Keratinocyte (primary cell): ENCODE data around the gene MDN1. TPM values are rescaled to one million over a fixed set of nuclear protein-coding genes. Genes with fewer than 3 reads are reported as not detected.

Experiments used
- DNase-seq: peaks from one replicate; pipeline ENCODE4 v3.0.0-alpha.2; 2011; ENCODE audit warnings: low read depth, missing footprints, low spot score
- FAIRE-seq: peaks from 2 replicates; lab custom pipeline; 2011; peaks lifted over from hg19 to GRCh38; lab: Jason Lieb, UNC
- H2AFZ ChIP-seq: 2 replicates; pipeline ENCODE4 v1.6.0; 2012; ENCODE audit warnings: low read length, control low read depth, inconsistent platforms; ENCODE audit not compliant: control insufficient read depth
- H3K27ac ChIP-seq: 2 replicates; pipeline ENCODE4 v1.5.1; 2011; ENCODE audit warnings: low read length; ENCODE audit not compliant: control insufficient read depth, insufficient read depth
- H3K27me3 ChIP-seq: 3 replicates; pipeline ENCODE4 v1.6.0; 2011; ENCODE audit warnings: low read length; ENCODE audit not compliant: control insufficient read depth, insufficient read depth; ENCODE audit errors: extremely low read depth
- H3K36me3 ChIP-seq, 2 experiments: 2 replicates in 1 of 2; 3 replicates in 1 of 2; pipeline ENCODE4 v1.5.1; 2011; ENCODE audit warnings: low read length in 2 of 2, mild to moderate bottlenecking in 1 of 2; ENCODE audit not compliant: control insufficient read depth in 2 of 2, insufficient read depth in 2 of 2; ENCODE audit errors: extremely low read depth in 1 of 2
- H3K4me1 ChIP-seq: 3 replicates; pipeline ENCODE4 v1.5.1; 2011; ENCODE audit warnings: low read length; ENCODE audit not compliant: control insufficient read depth, insufficient read depth; ENCODE audit errors: extremely low read depth
- H3K4me2 ChIP-seq: 3 replicates; pipeline ENCODE4 v1.6.0; 2011; ENCODE audit warnings: low read depth, low read length; ENCODE audit not compliant: control insufficient read depth, insufficient read depth; ENCODE audit errors: extremely low read depth
- H3K4me3 ChIP-seq, 3 experiments: fragments of 200-600 bp in 1 of 3; sonication (generic) in 1 of 3; 2 replicates in 2 of 3; 3 replicates in 1 of 3; pipeline ENCODE4 v1.5.1; 2011 to 2016; ENCODE audit warnings: low read length in 3 of 3, mild to moderate bottlenecking in 3 of 3, control low read depth in 2 of 3, inconsistent platforms in 1 of 3, low read depth in 1 of 3, mixed read lengths in 1 of 3, mixed run types in 1 of 3, moderate library complexity in 1 of 3; ENCODE audit not compliant: control insufficient read depth in 2 of 3, insufficient read depth in 2 of 3; ENCODE audit errors: extremely low read depth in 1 of 3
- H3K79me2 ChIP-seq: 2 replicates; pipeline ENCODE4 v1.6.0; 2012; ENCODE audit warnings: low read length; ENCODE audit not compliant: control insufficient read depth, insufficient read depth
- H3K9ac ChIP-seq: 3 replicates; pipeline ENCODE4 v1.6.0; 2011; ENCODE audit warnings: low read length; ENCODE audit not compliant: control insufficient read depth, insufficient read depth; ENCODE audit errors: extremely low read depth
- H3K9me1 ChIP-seq: 3 replicates; pipeline ENCODE4 v1.6.0; 2011; ENCODE audit warnings: low read length; ENCODE audit not compliant: control insufficient read depth, insufficient read depth; ENCODE audit errors: extremely low read depth
- H3K9me3 ChIP-seq: 2 replicates; pipeline ENCODE4 v1.5.1; 2012; ENCODE audit warnings: low read depth, low read length; ENCODE audit not compliant: control insufficient read depth
- H4K20me1 ChIP-seq: 3 replicates; pipeline ENCODE4 v1.6.0; 2011; ENCODE audit warnings: low read length; ENCODE audit not compliant: control insufficient read depth, insufficient read depth; ENCODE audit errors: extremely low read depth
- CTCF ChIP-seq, 3 experiments: IDR thresholded peaks in 1 of 3; conservative IDR thresholded peaks in 1 of 3; optimal IDR thresholded peaks in 1 of 3; 2 replicates in 2 of 3; 3 replicates in 1 of 3; pipeline versions ENCODE3 to v1.5.1; 2011; ENCODE audit warnings: low read length in 3 of 3, mild to moderate bottlenecking in 3 of 3, moderate library complexity in 2 of 3, control low read depth in 1 of 3, inconsistent platforms in 1 of 3; ENCODE audit not compliant: insufficient read depth in 2 of 3; ENCODE audit errors: extremely low read depth in 1 of 3
- EZH2 ChIP-seq: IDR thresholded peaks from one replicate; pipeline ENCODE4 v1.6.1; 2012; ENCODE audit warnings: inconsistent platforms, mild to moderate bottlenecking, low read length, moderate library complexity
- dilution Hi-C: fragments of 300-500 bp; cut with MboI; formaldehyde crosslinking; loops from one replicate; pipeline ENCODE4 v1.7.0; 2020; ENCODE audit warnings: low sequenced_read_pairs; ENCODE audit not compliant: extremely low pct_ligation_motif_present
- polyA plus RNA-seq, 5 experiments: library from polyadenylated mRNA; depleted of rRNA in 3 of 5; stranded (reverse) in 3 of 5; stranded (forward) in 1 of 5; unstranded in 1 of 5; fragments of >200 nt; gene quantifications; 1 replicate in 1 of 5; 2 replicates in 3 of 5; 3 replicates in 1 of 5; pipeline versions ENCODE4 v1.2.1 to v1.2.3, GENCODE V29; 2011 to 2012; ENCODE audit warnings: missing spikeins in 2 of 5, low read depth in 1 of 5, low replicate concordance in 1 of 5

The MDN1 gene
- polyA plus RNA-seq, 1 donor (not counting 4 experiments of a cell fraction or from before 2014, with no cell fraction given) = 16.0 TPM

- Histone ChIP-seq H3K4me1 (no peaks in the 10 kb centered on the region), H3K4me3 (no peak overlapping the region), H3K27ac (no peak overlapping the region), H3K9me3 (no peaks in the 10 kb centered on the region), H3K4me2 (no peak overlapping the region), H3K79me2 (no peaks in the 10 kb centered on the region), H3K36me3 (peaks cover 41 to 60% of the 10 kb centered on the region in 2 experiments), H2AFZ (no peak overlapping the region), H3K27me3 (no peaks in the 10 kb centered on the region), H3K9me1 (no peaks in the 10 kb centered on the region), H4K20me1 (no peaks in the 10 kb centered on the region), H3K9ac (no peak overlapping the region)
- no peak for TF ChIP-seq EZH2
- TF ChIP-seq CTCF (optimal IDR thresholded peaks at IDR 0.05 in 1 of 3, IDR thresholded peaks at IDR 0.05 in 1 of 3, conservative IDR thresholded peaks at IDR 0.05 in 1 of 3; ENCODE audit: extremely low read depth in 1 of 3, insufficient read depth in 2 of 3, low read length in 3 of 3) = no peak
- dilution Hi-C loops = no loop called here
- FAIRE-seq (no peak), DNase-seq (no peak)
Observed at GRCh38 chr6:89678531-89678930, 141.1 kb downstream of the MDN1 start.

- no peaks in the 10 kb centered on the region for H4K20me1 ChIP-seq
- H2AFZ ChIP-seq = no peak overlapping the region
- no peak overlapping the region for H3K9ac ChIP-seq
- dilution Hi-C loops = no loop called here
- peaks cover 43 to 58% of the 10 kb centered on the region in 2 experiments for H3K36me3 ChIP-seq
- no peak for TF ChIP-seq EZH2
- no peak for TF ChIP-seq CTCF (optimal IDR thresholded peaks at IDR 0.05 in 1 of 3, IDR thresholded peaks at IDR 0.05 in 1 of 3, conservative IDR thresholded peaks at IDR 0.05 in 1 of 3; ENCODE audit: extremely low read depth in 1 of 3, insufficient read depth in 2 of 3, low read length in 3 of 3)
- H3K79me2 ChIP-seq = no peaks in the 10 kb centered on the region
- H3K4me2 ChIP-seq = no peak overlapping the region
- H3K9me3 ChIP-seq = no peaks in the 10 kb centered on the region
- H3K27me3 ChIP-seq = no peaks in the 10 kb centered on the region
- no peak overlapping the region for H3K4me3 ChIP-seq
- FAIRE-seq = no peak
- DNase-seq = no peak
- H3K4me1 ChIP-seq = no peaks in the 10 kb centered on the region
- H3K27ac ChIP-seq = no peak overlapping the region
- no peaks in the 10 kb centered on the region for H3K9me1 ChIP-seq
Observed at GRCh38 chr6:89675949-89676748, 143.4 kb downstream of the MDN1 start.
